Skeletal muscle tissue (tissue), 4 donors: ENCODE results near the gene H1-8. TPM values are rescaled to one million over a fixed set of nuclear protein-coding genes. Genes with fewer than 3 reads are reported as not detected.

Experiments
- H3K27ac ChIP-seq: one replicate; pipeline ENCODE4 v1.7.0; 2013; ENCODE audit warnings: mild to moderate bottlenecking, low read depth, low read length, inconsistent platforms
- H3K27me3 ChIP-seq, 3 donors: one replicate each; pipeline ENCODE4 v1.7.0; 2013; ENCODE audit warnings: low read length in 3 of 3; ENCODE audit not compliant: control insufficient read depth in 3 of 3, insufficient read depth in 3 of 3
- H3K36me3 ChIP-seq, 3 donors: one replicate each; pipeline ENCODE4 v1.7.0; 2013; ENCODE audit warnings: low read length in 3 of 3; ENCODE audit not compliant: control insufficient read depth in 3 of 3, insufficient read depth in 3 of 3
- H3K4me1 ChIP-seq, 3 donors: one replicate each; pipeline ENCODE4 v1.7.0; 2013; ENCODE audit warnings: low read length in 3 of 3, mild to moderate bottlenecking in 3 of 3; ENCODE audit not compliant: control insufficient read depth in 3 of 3, insufficient read depth in 3 of 3
- H3K4me3 ChIP-seq, 3 donors: one replicate each; pipeline ENCODE4 v1.7.0; 2013; ENCODE audit warnings: low read length in 3 of 3
- H3K9ac ChIP-seq, 3 donors: one replicate each; pipeline ENCODE4 v1.7.0; 2013; ENCODE audit warnings: low read length in 3 of 3, mild to moderate bottlenecking in 3 of 3, moderate library complexity in 2 of 3, low read depth in 1 of 3
- H3K9me3 ChIP-seq, 3 donors: one replicate each; pipeline ENCODE4 v1.7.0; 2013; ENCODE audit warnings: low read length in 3 of 3; ENCODE audit not compliant: control insufficient read depth in 3 of 3
- total RNA-seq: library from RNA; depleted of rRNA; stranded (reverse); fragments of >200 nt; gene quantifications from one replicate; pipeline ENCODE4 v1.2.3, GENCODE V29; 2014
- donor health status: Osteomylitis.

H1-8 gene
- total RNA-seq, 1 donor from 2014 or later, result not detected

DNA sequence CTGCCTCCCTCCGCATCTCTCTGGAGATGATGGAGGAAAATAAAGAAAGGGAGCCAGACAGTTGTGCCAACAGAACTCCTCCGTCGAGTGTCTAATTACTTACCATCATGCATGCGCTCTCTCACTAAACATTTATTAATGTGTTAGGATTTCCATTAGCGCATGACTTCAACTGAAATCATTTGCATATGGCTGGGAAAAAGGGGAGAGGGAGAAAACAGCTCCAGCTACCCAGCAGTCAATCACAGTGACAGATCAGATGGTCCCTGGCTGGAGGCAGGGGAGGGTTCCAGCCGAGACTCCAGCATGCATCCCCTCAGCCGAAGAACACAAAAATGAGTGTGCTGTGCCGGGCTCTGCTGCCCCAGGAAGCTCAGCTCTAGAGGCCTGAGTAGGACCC is 21.4 kb upstream of the H1-8 start:
- Histone ChIP-seq H3K27me3 (no peaks in the 10 kb centered on the region), H3K4me1 (no peaks in the 10 kb centered on the region), H3K27ac (no peak overlapping the region), H3K9me3 (no peaks in the 10 kb centered on the region), H3K36me3 (peaks cover 4 to 10% (median 6%) of the 10 kb centered on the region in 3 donors), H3K9ac (no peak overlapping the region), H3K4me3 (no peak overlapping the region)

- no peaks in the 10 kb centered on the region for H3K4me1 ChIP-seq
- H3K27ac ChIP-seq, result no peak overlapping the region
- H3K36me3 ChIP-seq, result peaks cover 4 to 6% (median 5%) of the 10 kb centered on the region in 3 donors
- no peak overlapping the region for H3K4me3 ChIP-seq
- H3K9me3 ChIP-seq, result no peaks in the 10 kb centered on the region
- H3K9ac ChIP-seq, result no peak overlapping the region
- no peaks in the 10 kb centered on the region for H3K27me3 ChIP-seq
These were observed 20.0 kb upstream of the H1-8 start for GRCh38 chr3:129522953-129523352.

DNA sequence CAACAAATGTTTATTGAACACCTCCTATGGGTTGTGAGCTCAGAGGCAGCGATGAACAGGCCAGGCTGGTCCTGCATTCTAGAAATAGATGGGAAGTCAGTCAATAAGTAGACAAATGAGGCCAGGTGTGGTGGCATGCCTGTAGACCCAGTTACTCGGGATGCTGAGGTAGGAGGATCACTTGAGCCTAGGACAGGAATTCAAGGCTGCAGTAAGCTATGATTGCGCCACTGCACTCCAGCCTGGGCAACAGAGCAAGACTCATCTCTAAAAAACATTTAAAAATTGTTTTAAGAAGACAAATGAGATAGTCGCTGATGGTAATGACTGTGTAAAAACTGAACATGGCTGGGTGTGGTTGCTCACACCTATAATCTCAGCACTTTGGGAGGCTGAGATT is 18.9 kb upstream of the H1-8 start:
- H3K9me3 ChIP-seq, result no peaks in the 10 kb centered on the region
- H3K9ac ChIP-seq, result no peak overlapping the region
- no peak overlapping the region for H3K27ac ChIP-seq
- H3K36me3 ChIP-seq, result peaks cover 2 to 3% (median 3%) of the 10 kb centered on the region in 3 donors
- H3K27me3 ChIP-seq, result no peaks in the 10 kb centered on the region
- no peaks in the 10 kb centered on the region for H3K4me1 ChIP-seq
- no peak overlapping the region for H3K4me3 ChIP-seq

- Histone ChIP-seq H3K9ac (no peak overlapping the region), H3K9me3 (no peaks in the 10 kb centered on the region), H3K27ac (no peak overlapping the region), H3K4me1 (peaks cover 2 to 6% (median 5%) of the 10 kb centered on the region in 3 donors), H3K27me3 (no peaks in the 10 kb centered on the region), H3K36me3 (no peaks in the 10 kb centered on the region), H3K4me3 (no peak overlapping the region)
These were observed 17.5 kb upstream of the H1-8 start for GRCh38 chr3:129525341-129525968.

DNA sequence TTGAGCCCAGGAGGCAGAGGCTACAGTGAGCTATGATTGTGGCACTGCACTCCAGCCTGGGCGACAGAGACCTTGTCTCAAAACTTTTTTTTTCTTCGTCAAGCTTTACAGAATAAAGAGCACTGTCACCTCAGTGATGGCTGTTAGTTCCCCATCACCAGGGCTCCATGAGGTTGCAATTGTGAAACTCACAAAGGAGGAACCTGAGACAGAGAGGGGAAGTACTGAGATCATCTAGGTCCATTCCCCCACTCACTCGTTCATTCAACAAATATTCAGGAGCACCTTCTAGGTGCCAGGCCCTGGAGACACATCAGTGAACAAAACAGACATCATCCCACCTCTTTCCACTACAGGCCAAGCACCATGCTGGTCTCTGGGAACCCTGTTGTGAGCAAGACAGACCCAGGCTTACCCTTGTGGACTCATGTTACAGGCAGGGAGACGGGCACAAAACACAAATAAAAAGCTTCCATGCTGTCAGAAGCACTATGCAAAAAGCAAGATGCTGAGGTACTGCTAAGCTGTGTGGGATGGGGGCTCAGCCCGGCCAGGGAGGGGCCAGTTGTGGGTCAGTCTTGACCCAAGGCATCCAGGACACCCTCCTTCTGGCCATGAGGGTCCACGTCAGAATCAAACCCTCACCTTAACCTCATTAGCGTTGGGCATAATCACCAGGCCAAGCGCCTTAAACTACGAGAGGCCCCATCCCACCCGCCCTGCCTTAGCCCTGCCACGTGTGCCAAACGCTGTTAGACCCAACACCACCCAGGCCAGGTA is 16.7 kb upstream of the H1-8 start:
- H3K9me3 ChIP-seq, result no peaks in the 10 kb centered on the region
- H3K9ac ChIP-seq, result no peak overlapping the region
- H3K36me3 ChIP-seq, result no peaks in the 10 kb centered on the region
- no peaks in the 10 kb centered on the region for H3K27me3 ChIP-seq
- no peak overlapping the region for H3K4me3 ChIP-seq
- no peak overlapping the region for H3K27ac ChIP-seq
- H3K4me1 ChIP-seq, result peaks cover 4 to 6% (median 5%) of the 10 kb centered on the region in 3 donors

DNA sequence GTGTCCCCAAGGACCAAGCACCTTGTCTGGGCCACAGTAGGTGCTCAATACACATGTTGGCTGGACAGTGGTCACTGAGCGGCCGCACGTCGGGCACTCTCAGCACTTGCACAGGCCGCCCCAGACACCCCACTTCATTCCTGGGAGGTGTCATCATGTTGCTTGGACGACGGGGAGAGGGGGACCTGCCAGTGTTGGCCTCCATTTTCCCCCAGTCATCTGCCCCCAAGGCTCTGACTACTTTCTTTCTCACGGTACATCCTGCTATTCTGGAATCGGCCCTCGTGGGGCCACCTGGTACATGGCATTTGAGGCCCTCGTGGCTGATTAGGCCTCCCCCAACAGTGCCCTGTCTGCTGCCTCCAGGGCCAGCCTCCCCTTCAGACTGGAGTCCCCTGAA is 15.7 kb upstream of the H1-8 start:
- no peaks in the 10 kb centered on the region for H3K36me3 ChIP-seq
- H3K4me3 ChIP-seq, result no peak overlapping the region
- H3K9me3 ChIP-seq, result no peaks in the 10 kb centered on the region
- no peak overlapping the region for H3K9ac ChIP-seq
- H3K27me3 ChIP-seq, result no peaks in the 10 kb centered on the region
- H3K27ac ChIP-seq, result no peak overlapping the region
- H3K4me1 ChIP-seq, result peaks cover 4 to 6% (median 5%) of the 10 kb centered on the region in 3 donors

GRCh38 chr3:129528589-129529100 is 14.3 kb upstream of the H1-8 start, which contains the start of gene RHO:
Gene RHO, plus strand, starts transcription at chr3:129528639. Its CDS starts 95 bp downstream, at chr3:129528734.
- no peak within 1 kb of the TSS for H3K9ac ChIP-seq
- no peak within 1 kb of the TSS for H3K4me3 ChIP-seq
- H3K27ac ChIP-seq, result no peak within 1 kb of the TSS
- no peaks in the 10 kb centered on the region for H3K27me3 ChIP-seq
- H3K9me3 ChIP-seq, result no peaks in the 10 kb centered on the region
- peaks cover 4 to 6% (median 5%) of the 10 kb centered on the region in 3 donors for H3K4me1 ChIP-seq
- H3K36me3 ChIP-seq, result no peaks in the 10 kb centered on the region

- peaks cover 4 to 6% (median 5%) of the 10 kb centered on the region in 3 donors for H3K4me1 ChIP-seq
- no peak overlapping the region for H3K4me3 ChIP-seq
- no peaks in the 10 kb centered on the region for H3K36me3 ChIP-seq
- no peaks in the 10 kb centered on the region for H3K9me3 ChIP-seq
- no peak overlapping the region for H3K27ac ChIP-seq
- no peak overlapping the region for H3K9ac ChIP-seq
- H3K27me3 ChIP-seq, result no peaks in the 10 kb centered on the region
These were observed 13.4 kb upstream of the H1-8 start for GRCh38 chr3:129529436-129530210.

DNA sequence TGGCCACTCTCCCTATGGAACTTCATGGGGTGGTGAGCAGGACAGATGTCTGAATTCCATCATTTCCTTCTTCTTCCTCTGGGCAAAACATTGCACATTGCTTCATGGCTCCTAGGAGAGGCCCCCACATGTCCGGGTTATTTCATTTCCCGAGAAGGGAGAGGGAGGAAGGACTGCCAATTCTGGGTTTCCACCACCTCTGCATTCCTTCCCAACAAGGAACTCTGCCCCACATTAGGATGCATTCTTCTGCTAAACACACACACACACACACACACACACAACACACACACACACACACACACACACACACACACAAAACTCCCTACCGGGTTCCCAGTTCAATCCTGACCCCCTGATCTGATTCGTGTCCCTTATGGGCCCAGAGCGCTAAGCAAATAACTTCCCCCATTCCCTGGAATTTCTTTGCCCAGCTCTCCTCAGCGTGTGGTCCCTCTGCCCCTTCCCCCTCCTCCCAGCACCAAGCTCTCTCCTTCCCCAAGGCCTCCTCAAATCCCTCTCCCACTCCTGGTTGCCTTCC is 12.7 kb upstream of the H1-8 start:
- H3K4me3 ChIP-seq, result no peak overlapping the region
- no peak overlapping the region for H3K9ac ChIP-seq
- no peaks in the 10 kb centered on the region for H3K36me3 ChIP-seq
- no peak overlapping the region for H3K27ac ChIP-seq
- no peaks in the 10 kb centered on the region for H3K9me3 ChIP-seq
- peaks cover 4 to 6% (median 5%) of the 10 kb centered on the region in 3 donors for H3K4me1 ChIP-seq
- no peaks in the 10 kb centered on the region for H3K27me3 ChIP-seq
